Cardiac muscle cell (in vitro differentiated cells and primary cell): ENCODE data around the gene RBBP7. TPM values are rescaled to one million over a fixed set of nuclear protein-coding genes. Genes with fewer than 3 reads are reported as not detected.
"Not testable (repeated sequence)": the region's sequence is repeated elsewhere in the genome, so short reads cannot be mapped to it uniquely, and the experiment has no call there.

Experiments used
- DNase-seq, 2 donors: peaks; one replicate each; pipeline versions ENCODE4 v3.0.0 to v3.0.0-alpha.2; 2010 to 2017; ENCODE audit warnings: low read depth in 1 of 2, low spot score in 1 of 2
- H3K27ac ChIP-seq: fragments of 200-600 bp; sonication (generic); 2 replicates; pipeline ENCODE4 v1.5.1; 2016
- H3K27me3 ChIP-seq: fragments of 200-600 bp; sonication (generic); 2 replicates; pipeline ENCODE4 v1.6.0; 2016; ENCODE audit warnings: control low read depth
- H3K36me3 ChIP-seq: fragments of 200-600 bp; sonication (generic); 2 replicates; pipeline ENCODE4 v1.5.1; 2016; ENCODE audit warnings: control low read depth
- H3K4me1 ChIP-seq: fragments of 200-600 bp; sonication (generic); 2 replicates; pipeline ENCODE4 v1.8.1; 2017; ENCODE audit warnings: low read depth, mild to moderate bottlenecking, mixed run types
- H3K4me3 ChIP-seq: fragments of 200-600 bp; sonication (generic); 2 replicates; pipeline ENCODE4 v1.5.1; 2016; ENCODE audit warnings: mild to moderate bottlenecking
- H3K9me3 ChIP-seq: fragments of 200-600 bp; sonication (generic); 2 replicates; pipeline ENCODE4 v1.5.1; 2017; ENCODE audit warnings: low read depth, mild to moderate bottlenecking, control low read depth
- CTCF ChIP-seq: IDR thresholded peaks from 2 replicates; pipeline ENCODE4 v1.5.1; 2012; ENCODE audit warnings: low read depth, mild to moderate bottlenecking, low read length
- polyA plus RNA-seq: library from polyadenylated mRNA; unstranded; fragments of >200 nt; fragmentation: Nextera tagmentation; extraction: Ambion mirVana; gene quantifications from 2 replicates; pipeline ENCODE4 v1.2.1, GENCODE V29; 2016
- total RNA-seq: library from RNA; depleted of rRNA; stranded (reverse); fragments of >200 nt; gene quantifications from 2 replicates; pipeline ENCODE4 v1.2.3, GENCODE V29; 2016

Gene RBBP7
- total and polyA plus RNA-seq, 2 experiments from 2014 or later, result 231 to 448 TPM

DNA sequence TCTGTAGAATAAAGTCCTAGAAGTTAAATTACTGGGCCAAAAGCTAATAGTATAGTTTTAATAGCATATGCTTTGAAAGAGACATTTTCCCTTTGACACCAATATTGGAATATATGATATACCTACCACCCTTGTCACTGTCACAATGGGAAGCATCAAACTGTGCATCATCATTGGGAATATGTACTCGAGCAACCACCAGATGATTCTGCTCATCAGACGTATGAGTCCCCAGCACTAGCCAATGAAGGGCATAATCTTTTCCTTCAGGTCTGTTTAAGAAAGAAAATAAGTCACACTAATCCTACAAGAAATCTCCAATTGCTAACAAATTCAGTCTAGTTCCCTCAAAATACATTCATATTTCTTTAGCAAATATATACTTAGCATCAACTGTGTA, 7.3 kb downstream of the RBBP7 start:
- no peak for DNase-seq
- Histone ChIP-seq H3K4me1 (peaks cover 5% of the 10 kb centered on the region), H3K9me3 (no peaks in the 10 kb centered on the region), H3K27ac (peak overlapping the region; percentile 24), H3K36me3 (peaks cover 49% of the 10 kb centered on the region), H3K4me3 (no peak overlapping the region), H3K27me3 (no peaks in the 10 kb centered on the region)
- no peak for TF ChIP-seq CTCF

DNA sequence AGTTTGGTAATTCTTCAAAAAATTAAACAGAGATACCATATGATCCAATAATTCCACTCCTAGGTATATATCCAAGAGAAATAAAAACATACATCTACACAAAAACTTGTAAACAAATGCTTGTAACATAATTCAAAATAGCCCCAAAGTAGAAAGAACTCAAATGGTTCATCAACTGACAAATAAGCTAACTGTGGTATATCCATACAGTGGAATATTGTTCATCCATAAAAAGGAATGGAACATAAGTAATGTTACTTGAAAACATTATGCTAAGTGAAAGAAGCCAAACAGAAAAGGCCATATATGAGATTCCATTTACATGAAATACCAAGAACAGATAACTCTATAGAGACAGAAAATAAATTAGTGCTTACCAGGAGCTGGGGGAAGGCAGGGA, 13.4 kb downstream of the RBBP7 start:
- H3K36me3 ChIP-seq, result peaks cover 82% of the 10 kb centered on the region
- DNase-seq, result no peak

GRCh38 chrX:16856076-16856404, 14.1 kb downstream of the RBBP7 start:
- not testable (repeated sequence) for H3K4me1 ChIP-seq, H3K27ac ChIP-seq, H3K27me3 ChIP-seq, DNase-seq, H3K4me3 ChIP-seq, H3K9me3 ChIP-seq
- H3K36me3 ChIP-seq, result peaks cover 77% of the 10 kb centered on the region

More for the DNA sequence above, 13.4 kb downstream of the RBBP7 start:
- H3K4me3 ChIP-seq, result no peak overlapping the region
- no peaks in the 10 kb centered on the region for H3K4me1 ChIP-seq
- no peaks in the 10 kb centered on the region for H3K27me3 ChIP-seq
- H3K27ac ChIP-seq, result no peak overlapping the region
- H3K9me3 ChIP-seq, result no peaks in the 10 kb centered on the region
- no peak for TF ChIP-seq CTCF

GRCh38 chrX:16855363-16856075, 14.6 kb downstream of the RBBP7 start:
- Histone ChIP-seq H3K27ac (no peak overlapping the region), H3K4me3 (no peak overlapping the region)

GRCh38 chrX:16853537-16853936, 16.6 kb downstream of the RBBP7 start:
- no peaks in the 10 kb centered on the region for H3K27me3 ChIP-seq
- H3K4me1 ChIP-seq, result no peaks in the 10 kb centered on the region
- no peaks in the 10 kb centered on the region for H3K9me3 ChIP-seq
- no peak for DNase-seq
- H3K27ac ChIP-seq, result no peak overlapping the region
- no peak for TF ChIP-seq CTCF
- no peak overlapping the region for H3K4me3 ChIP-seq
- peaks cover 79% of the 10 kb centered on the region for H3K36me3 ChIP-seq

More at GRCh38 chrX:16855363-16856075, 14.6 kb downstream of the RBBP7 start:
- no peaks in the 10 kb centered on the region for H3K4me1 ChIP-seq
- no peak for TF ChIP-seq CTCF
- no peak for DNase-seq
- H3K36me3 ChIP-seq, result peaks cover 75% of the 10 kb centered on the region
- H3K9me3 ChIP-seq, result no peaks in the 10 kb centered on the region
- no peaks in the 10 kb centered on the region for H3K27me3 ChIP-seq

- Histone ChIP-seq H3K27me3 (no peaks in the 10 kb centered on the region), H3K4me3 (no peak overlapping the region), H3K36me3 (peaks cover 81% of the 10 kb centered on the region), H3K4me1 (no peaks in the 10 kb centered on the region), H3K27ac (peak overlapping the region; percentile 36), H3K9me3 (no peaks in the 10 kb centered on the region)
- no peak for DNase-seq
- TF ChIP-seq CTCF, result no peak
Measured at GRCh38 chrX:16852617-16853179, 17.5 kb downstream of the RBBP7 start.
